Measurements from ENCODE around the gene FLRT1.

Gene FLRT1

DNA sequence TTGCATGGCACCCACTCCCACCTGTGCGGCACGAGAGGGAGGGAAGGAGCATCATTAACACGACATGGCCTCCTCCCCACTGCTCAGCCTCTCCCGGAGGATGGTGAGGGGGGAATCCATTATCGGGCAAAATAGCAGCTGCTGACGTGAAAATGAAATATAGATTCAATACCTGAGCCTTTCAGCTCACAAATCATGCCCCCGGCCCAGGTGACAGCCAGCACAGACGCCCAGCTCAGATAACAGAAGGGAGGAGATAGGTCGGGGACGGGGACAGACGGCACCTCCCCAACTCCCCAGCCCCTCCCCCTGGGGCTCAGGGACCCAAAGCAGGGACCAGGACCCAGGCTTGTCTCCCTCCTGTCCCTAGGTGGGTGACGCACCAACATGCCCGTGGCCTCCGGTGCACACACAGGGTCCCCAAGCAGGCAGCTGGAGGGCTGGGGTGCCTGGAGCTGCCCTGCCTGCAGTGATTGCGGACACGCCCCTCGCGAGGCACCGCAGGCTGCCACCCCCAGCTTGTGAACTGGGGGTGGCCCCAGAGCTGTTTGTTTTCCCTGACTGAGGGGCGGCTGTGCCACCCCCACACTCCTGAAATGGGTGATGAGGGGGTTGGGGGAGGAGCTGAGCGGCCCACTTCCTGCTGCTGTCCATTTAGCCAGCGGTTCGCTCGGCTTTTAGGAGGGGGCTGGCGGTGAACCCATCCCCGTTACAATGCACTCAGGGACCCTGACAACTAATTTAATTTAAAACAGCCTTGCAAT lies 31.7 kb downstream of the FLRT1 start:
- no peak for DNase-seq (ENCODE audit: low read depth)

DNA sequence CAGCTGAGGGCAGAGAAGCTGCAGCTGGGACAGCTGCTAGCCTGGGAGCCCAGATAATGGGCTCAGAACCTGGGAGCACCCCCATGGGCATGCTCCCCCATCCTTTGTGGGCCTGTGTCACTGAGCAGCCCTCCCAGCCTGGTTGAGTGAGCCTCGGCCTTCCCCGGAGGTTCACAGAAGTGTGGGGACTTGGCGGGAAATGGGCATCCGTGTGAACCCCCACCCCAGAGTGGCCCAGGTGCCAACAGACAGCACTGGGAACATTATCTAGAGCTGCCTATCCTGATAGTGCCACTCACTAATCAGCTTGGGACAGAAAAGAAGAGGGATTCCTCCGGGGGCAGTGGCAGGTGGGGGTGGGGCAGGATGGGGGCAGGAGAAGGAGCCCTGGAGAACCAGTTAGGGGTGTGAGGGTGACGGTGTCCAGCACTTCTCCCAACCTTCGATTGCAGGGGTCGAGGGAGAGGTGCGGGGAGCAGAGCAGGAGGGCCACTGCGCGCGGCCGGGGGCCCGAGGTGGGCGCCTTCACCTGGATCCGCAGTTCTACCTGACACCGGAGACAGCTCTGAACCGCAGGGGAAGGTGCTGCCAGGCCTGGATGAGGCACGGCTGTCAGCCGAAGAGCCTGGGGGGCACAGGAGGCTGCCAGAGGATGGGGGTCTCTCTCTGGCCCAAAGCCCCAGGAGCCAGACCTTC lies 33.1 kb downstream of the FLRT1 start:
- no peak for DNase-seq (ENCODE audit: low read depth)

DNA sequence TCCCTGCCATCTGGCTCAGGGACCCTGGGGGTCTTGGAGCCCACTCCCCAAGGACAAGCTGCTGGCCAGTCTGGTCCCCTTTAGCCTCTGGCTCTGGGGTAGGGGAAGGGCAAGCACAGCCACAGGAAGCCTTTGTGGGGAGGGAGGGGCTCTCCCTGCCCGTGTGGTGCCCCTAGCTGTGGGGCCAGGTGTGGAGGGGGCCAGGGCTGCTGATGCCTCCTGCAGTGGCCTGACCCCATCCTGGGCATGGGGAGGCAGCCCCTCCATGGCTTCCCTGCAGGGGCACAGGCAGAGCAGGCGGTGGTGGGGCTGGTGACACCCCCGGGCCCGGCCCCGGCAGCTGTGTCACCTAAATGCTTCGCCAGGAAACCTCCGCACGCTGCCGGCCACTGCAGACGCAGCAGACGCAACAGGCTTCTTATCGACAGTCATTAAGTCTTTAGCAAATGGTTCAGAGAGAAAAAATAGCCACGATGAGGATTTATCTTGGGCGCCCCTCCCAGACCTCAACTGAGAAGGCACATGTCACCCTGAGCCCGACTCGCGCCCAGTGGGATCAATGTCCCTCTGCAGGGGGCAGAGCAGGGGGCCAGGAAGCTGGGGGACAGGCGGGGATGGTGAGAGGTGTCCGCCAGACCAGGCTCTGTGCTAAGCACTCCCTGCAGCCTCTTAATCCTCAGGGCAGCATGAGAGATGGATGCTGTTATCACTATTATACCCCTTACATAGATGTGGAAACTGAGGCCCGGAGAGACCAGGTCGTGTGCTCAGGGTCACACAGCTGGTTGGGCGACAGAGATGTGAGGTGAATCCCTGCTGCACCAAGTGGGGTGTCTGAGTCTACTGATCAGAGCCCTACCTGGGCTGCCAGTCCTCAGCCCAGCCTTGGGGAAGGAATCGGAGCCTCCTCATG lies 33.9 kb downstream of the FLRT1 start:
- no peak for DNase-seq (ENCODE audit: low read depth)

DNA sequence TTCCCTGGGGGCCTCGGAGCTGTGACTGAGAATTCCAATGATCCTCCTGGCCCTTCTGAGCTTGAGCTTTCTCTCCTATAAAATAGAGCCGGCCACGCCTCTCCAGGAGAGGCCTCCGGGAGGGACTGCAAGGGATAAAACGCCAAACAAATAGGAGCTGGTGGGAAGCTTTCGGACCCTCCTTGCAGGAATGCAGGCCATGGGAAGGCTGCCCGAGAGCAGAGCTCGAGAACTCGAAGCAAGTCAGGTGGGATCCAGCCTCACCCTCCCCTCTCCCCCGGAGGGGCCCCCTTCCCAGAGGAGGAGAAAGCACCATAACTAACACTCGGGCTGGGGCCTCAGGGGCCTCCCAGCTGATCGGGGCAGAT lies 34.6 kb downstream of the FLRT1 start:
- DNase-seq (ENCODE audit: low read depth), result no peak

DNA sequence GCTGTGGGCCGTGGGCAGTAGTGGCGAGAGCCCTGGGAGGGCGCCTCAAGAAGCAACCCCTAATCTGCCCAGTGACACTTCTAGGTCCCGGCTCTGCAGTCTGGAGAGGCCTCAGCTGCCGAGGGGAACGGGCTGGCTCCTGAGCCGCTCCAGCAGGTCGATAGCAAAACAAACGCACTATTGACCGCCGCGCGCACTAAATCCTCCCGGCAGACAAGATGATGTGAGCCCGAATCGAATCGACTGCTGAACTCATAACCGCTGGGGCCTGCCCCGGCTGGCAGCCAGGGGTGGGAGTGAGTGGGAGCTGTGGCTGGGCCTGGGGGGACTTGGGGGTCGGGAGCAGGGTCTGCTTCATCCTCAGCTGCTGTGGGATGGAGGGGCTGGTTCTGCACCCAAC lies 36.1 kb downstream of the FLRT1 start:
- DNase-seq (ENCODE audit: low read depth), result no peak

DNA sequence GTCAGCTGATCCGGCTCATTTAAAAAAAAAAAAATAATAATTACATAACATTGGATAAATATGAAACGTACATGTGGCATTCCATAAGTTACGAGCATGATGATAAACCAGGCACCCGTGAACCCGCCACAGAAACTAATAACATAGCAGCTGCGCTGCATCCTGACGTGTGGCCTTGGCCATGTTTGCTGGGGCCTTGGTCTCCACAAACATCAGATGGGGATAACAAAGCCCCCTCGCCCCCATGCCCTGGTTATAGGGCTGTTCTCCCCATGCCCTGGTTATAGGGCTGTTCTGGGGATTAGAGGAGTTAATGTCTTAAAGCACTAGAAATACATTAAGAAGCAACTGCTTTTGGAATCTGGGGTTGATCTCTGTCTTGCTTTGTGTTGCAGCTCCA lies 36.7 kb downstream of the FLRT1 start:
- no peak for DNase-seq (ENCODE audit: low read depth)

DNA sequence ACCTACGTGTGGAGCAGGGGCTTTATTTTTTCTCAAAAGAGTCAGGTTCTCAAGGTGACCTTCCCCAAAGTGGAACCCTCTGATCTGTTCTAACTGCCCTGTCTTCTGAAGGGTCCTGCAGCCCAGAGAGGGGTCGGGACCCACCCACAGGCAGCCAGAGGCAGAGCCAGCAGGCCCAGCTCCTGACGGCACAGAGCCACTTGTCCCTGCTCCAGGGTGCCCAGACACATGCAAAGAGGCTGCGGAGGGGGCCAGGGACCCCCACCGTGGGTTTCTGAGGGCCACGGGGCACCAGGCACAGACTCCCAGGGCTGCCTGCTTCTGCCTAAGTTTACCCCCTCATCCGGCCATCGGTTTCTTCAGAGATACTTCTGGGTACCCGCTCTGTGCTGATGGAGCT lies 37.1 kb downstream of the FLRT1 start:
- no peak for DNase-seq (ENCODE audit: low read depth)

DNA sequence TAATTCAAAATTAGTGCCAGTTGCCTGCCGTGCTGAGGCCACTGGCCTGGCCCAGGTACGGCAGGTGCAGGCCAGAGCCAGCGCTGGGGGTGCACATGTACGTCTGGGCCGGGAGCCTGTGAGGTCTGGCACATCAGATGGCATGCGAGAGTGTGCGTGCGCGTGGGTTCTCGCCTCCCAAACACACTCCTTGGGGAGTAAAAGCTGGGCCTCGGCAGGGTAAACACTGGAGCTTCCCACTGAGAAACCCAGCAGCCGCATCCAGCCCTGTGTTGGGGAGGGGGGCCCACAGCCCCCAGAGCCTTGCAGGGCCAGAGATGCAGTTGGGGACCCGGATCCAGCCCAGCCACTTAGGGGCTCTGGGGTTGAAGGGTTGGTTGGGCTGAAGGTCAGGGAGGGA lies 37.8 kb downstream of the FLRT1 start:
- no peak for DNase-seq (ENCODE audit: low read depth)

DNA sequence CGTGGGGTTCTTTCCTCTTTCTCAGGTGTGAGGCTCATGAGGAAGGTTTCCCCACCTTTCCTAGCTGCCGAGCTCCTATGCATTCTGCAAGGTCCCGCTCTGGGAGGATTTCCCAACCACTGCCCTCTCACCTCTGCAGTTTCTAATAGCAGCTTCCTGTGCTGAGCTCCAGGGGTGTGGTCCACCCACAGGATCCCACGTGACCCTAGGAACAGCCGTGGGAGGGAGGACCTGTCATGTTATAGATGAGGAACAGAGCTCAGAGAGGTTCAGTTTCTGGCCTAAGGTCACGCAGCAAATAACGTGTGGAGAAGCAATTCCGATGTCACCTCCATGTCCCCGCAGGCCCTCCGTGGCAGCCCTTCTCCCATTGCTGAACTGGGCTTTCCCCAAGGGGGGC lies 38.5 kb downstream of the FLRT1 start:
- no peak for DNase-seq (ENCODE audit: low read depth)

DNA sequence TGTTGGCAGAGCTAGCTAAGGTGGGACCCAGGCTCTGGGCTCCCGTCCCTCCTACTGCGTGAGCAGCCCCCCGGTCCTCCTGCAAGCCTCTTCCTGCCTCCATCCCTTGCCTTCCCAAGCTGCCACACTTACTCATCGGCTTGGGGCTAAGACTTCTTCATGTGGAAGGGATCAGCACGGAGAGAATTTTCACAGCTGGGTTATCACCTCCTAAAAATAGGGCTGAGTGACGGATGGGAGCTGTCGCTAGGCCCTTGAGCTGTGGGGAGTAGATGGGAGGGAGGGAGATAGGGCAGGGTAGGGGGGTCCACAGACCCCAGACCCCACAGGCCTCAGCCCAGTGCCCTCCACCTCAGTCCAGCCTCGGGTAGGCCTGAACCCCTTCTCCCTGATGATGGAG lies 41.0 kb downstream of the FLRT1 start:
- DNase-seq (ENCODE audit: low read depth), result no peak

DNA sequence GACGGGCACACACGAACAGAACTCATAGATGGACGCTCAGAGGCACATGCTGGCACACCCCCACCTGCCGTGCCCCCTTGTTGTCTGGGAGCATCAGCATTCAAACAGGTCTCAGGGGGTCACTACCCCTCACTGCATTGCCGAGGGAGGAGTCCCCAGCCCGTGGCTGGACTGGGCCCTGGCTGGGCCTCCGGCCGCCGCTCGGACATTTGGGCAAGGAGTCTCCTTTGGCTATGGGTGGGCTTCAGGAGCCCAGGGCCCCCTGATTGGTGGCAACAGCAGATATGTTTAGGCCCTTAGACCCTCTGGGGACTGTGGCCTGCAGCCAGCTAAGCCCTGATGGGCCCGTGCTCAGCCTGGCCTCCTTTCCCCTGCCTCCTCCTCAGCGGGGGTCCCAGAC lies 41.9 kb downstream of the FLRT1 start:
- no peak for DNase-seq (ENCODE audit: low read depth)

DNA sequence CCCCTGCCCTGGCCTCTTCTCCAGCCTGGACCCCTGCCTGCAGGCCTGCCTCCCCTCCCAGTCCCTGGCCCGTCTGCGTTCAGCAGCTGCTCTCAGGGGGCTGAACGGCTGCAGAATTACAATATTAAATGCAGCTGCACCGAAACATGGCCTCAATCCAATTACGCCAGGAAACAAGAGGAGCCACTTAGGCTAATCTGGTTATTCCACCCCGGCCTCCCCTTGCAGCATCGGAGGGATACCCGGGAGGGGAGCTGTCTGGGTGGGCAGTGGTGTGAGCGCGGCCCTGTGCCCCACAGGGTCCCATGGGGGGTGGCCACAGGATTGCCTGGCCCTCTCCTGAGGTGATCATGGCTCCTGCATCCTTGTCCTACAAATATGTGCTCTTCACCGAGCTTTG lies 42.6 kb downstream of the FLRT1 start:
- no peak for DNase-seq (ENCODE audit: low read depth)

DNA sequence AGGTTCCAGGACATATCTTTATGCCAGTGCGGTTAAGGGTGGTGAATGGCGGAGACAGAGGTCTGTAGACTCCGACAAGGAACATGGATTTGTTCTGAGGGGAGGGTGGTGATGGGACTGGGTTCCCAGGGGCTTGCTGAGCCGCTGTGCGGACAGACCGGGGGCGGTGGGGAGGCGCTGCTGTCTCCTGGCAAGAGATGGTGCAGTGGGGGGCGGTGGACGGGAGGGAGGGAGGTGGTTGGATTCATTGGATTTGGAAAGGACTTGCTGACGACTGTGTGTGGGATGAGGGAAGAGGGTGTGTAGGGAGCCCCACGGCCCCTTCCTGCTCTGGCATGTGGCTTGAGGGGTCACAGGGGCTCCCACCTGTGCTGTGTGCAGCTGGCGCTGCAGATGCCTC lies 43.2 kb downstream of the FLRT1 start:
- no peak for DNase-seq (ENCODE audit: low read depth)

DNA sequence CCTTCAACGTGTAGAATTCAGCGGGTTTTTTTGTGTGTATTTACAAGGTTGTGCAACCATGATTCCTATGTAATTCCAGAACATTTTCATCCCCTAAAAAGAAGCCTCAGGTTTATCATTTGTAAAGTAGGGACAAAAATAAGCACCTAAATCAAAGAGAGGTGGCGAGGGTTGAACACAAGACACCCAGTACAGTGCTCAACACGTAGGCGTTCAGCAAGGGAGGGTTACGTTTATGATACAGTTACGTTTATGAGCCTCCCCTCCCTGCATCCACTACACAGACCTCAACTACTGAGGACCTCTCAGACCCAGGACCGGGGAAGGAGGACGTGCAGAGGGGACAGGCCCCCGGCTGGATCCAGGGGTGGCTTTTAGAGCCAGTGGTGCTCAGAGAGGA lies 44.7 kb downstream of the FLRT1 start:
- no peak for DNase-seq (ENCODE audit: low read depth)

DNA sequence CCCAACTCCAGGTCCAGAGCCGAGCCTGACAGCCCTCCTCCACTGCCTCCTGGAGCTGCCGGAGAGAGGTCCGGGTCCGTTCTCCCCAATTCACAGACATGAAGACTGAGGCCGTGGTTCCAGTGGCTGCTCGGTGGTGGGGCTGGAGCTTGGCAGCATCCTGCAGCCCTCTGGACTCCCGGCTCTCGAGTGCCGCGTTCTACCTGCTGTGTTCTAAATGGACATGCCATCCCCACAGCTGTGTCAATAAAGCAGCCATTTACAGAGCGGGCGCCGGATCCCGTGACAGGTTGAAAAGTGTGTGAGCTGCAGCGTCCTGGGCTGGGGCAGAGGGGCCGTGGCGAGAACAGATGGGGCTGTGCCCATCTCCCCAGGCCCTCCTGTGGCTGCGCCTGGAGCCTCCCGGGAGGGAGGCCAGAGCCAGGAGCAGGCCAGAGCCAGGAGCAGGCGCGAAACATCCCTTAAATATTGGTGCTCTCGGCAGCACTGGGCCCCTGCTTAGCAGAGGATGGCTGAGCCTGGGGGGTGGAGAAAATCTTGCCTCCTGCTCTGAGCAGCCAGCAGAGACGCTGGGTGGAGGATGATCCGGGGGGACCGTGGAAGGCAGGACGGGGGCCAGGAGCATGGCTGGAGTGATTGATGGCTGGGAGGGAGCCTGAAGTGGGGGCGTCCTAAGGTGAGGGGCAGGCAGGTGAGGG lies 46.2 kb downstream of the FLRT1 start:
- no peak for DNase-seq (ENCODE audit: low read depth)

DNA sequence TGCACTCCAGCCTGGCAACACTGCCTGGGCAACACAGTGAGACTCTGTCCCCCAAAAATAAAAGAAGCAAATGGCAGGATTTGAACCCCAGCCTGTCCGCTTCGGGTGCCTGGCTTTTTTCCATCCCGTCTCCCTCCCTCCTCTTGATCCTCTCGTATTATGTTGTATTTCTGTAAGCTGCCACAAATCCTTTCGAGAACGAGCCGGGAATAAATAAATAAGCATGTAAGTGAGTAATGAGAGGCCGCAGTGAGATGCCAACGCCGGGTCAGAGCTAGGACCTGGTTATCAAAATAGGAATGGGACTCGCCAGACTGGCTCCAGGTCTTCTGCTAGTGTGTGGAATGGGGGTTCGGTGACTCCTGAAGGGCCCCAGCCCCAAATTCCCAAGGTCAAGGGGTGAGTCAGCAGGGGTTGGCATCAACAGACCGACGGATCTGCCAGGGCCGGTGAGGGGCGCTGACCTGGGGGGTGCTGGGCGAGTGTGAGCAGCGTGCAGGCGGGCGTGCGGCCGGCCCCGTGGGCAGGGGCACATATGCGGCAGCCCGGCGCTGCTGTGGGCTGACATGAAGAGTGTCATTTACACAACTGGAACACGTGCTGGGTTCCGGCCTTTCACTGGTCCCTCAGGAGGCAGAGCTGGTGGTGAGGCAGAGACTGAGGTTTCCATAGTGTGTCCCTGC lies 47.8 kb downstream of the FLRT1 start:
- no peak for DNase-seq (ENCODE audit: low read depth)

DNA sequence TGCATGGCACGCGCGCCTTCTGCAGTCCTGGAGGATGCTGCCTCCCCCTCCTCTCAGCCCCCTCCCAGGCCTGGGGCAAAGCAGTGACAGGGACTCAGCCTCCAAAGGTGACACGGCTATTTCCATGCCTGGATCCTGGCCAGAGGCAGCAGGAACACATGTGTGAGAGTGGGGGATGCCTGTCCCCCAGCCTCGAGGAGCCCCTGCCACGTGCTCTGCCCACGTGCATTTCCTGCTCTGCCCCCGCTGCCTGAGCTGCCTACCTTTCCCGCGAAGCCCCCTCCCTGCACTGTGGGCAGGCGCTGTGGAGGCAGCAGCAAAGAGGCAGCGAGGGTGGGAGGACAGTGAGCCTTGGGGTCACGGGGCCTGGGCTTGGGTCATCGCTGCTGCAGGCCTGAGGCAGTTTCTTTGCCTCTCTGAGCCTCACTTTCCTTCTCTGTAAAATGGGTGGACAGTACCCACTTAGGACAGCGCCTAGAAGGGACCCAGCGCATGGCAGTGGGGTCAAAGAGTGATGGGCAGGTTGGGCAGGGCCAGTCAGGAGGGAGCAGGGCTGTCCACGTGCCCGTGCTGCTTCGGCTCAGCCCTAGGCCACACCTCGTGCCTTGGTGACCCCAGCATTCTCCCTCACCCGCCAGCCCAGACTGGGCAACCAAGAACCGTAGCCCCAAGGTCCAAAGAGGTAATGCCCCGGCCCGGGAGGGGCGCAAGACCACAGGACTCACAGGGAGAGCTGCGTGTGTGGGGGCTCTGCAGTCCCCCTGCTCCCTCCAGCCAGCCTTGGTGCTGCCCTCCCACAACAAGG lies 48.6 kb downstream of the FLRT1 start:
- DNase-seq (ENCODE audit: low read depth), result no peak

DNA sequence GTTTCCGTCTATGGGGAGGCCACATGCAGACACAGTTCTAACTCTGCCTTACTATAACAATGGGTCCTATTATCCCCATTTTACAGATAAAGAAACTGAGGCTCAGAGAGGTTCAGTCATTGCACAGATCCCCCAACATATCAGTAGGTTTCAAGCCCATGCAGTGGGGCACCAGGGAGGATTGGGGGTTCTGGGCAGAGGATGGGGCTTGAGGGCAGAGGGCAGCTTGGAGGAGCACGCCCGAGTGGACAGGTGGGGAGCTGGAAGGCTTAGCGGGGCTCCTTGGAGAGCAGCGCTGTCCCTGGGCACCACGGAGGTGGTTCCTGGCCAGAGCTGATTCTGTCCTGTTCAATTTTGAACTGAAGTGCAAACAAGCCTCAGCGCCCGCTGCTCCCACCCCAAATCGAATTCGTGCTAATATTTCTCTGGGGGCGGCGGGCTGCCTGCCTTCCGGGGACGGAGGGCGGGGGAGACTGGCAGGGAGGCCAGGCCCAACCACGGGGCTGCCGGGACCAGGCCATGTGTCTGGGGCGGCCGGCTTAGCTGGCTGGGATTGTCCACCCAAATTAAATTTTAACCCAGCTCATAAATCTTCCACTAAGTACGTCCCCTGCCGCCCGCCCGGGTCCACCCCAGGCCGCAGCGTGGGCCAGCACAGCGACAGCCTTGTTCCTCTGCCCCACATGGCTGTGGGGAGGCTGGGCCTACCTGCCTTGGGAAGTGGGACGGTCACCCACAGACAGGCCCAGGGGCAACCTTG lies 49.4 kb downstream of the FLRT1 start:
- DNase-seq (ENCODE audit: low read depth), result no peak

Measured in stromal cell of bone marrow (primary cell).